ENCODE measurements around the gene SLC25A19.
"Not testable (repeated sequence)": the region's sequence is repeated elsewhere in the genome, so short reads cannot be mapped to it uniquely, and the experiment has no call there.

Gene SLC25A19

GRCh38 chr17:75267411-75268232 is 21.6 kb downstream of the SLC25A19 start:
- DNase-seq: peak in 1 of 56 donors; percentile 43

- peak in 9 of 56 donors; percentile 8 to 61 (median 46) for DNase-seq
Measured at GRCh38 chr17:75267153-75267410, 22.2 kb downstream of the SLC25A19 start.

- peak in 28 of 56 donors; percentile 17 to 69 (median 44) for DNase-seq
Measured at GRCh38 chr17:75266316-75267152, 22.7 kb downstream of the SLC25A19 start.

- DNase-seq: no peak
Measured at GRCh38 chr17:75265614-75266315, 23.5 kb downstream of the SLC25A19 start.

- DNase-seq: no peak
Measured at GRCh38 chr17:75263055-75263454, 26.2 kb downstream of the SLC25A19 start.

- DNase-seq: peak in 8 of 56 donors; percentile 31 to 63 (median 47)
Measured at GRCh38 chr17:75262112-75262606, 27.1 kb downstream of the SLC25A19 start.

GRCh38 chr17:75261336-75262111 is 27.7 kb downstream of the SLC25A19 start, which contains the start of the genes GGA3 and MRPS7:
Gene GGA3 (minus strand): TSS chr17:75261606. CDS start chr17:75261587, 19 bp downstream.
Gene MRPS7 (plus strand): TSS chr17:75261879. CDS start chr17:75261901, 22 bp downstream.
- DNase-seq: peak; percentile 74 to 98 (median 91)

GRCh38 chr17:75260641-75261335 is 28.4 kb downstream of the SLC25A19 start:
- DNase-seq: peak in 3 of 56 donors; percentile 43 to 75 (median 59)

- not testable (repeated sequence) for DNase-seq
Measured at GRCh38 chr17:75257228-75257627, 32.0 kb downstream of the SLC25A19 start.

- not testable (repeated sequence) for DNase-seq
Measured at GRCh38 chr17:75255954-75256698, 33.1 kb downstream of the SLC25A19 start.

GRCh38 chr17:75252039-75252816 is 37.0 kb downstream of the SLC25A19 start:
- DNase-seq: no peak

- DNase-seq: peak in 26 of 56 donors; percentile 7 to 81 (median 39)
Measured at GRCh38 chr17:75250009-75250471, 39.2 kb downstream of the SLC25A19 start.

GRCh38 chr17:75249564-75249963 is 39.7 kb downstream of the SLC25A19 start:
- no peak for DNase-seq

- no peak for DNase-seq
Measured at GRCh38 chr17:75246404-75246803, 42.8 kb downstream of the SLC25A19 start.

- DNase-seq: no peak
Measured at GRCh38 chr17:75245011-75245410, 44.2 kb downstream of the SLC25A19 start.

GRCh38 chr17:75244133-75244866 is 44.9 kb downstream of the SLC25A19 start:
- peak in 1 of 56 donors; percentile 20 for DNase-seq

GRCh38 chr17:75242461-75243042 is 46.7 kb downstream of the SLC25A19 start:
- DNase-seq: no peak

Data from nucleus accumbens (tissue), 56 donors.